Measurements from ENCODE around the gene C1orf105. TPM values are rescaled to one million over a fixed set of nuclear protein-coding genes. Genes with fewer than 3 reads are reported as not detected.

Gene C1orf105
- total and polyA plus RNA-seq, 2 of the 13 experiments (the other 11 are each of a cell fraction or from before 2014, with no cell fraction given): 0.15 to 0.45 TPM

DNA sequence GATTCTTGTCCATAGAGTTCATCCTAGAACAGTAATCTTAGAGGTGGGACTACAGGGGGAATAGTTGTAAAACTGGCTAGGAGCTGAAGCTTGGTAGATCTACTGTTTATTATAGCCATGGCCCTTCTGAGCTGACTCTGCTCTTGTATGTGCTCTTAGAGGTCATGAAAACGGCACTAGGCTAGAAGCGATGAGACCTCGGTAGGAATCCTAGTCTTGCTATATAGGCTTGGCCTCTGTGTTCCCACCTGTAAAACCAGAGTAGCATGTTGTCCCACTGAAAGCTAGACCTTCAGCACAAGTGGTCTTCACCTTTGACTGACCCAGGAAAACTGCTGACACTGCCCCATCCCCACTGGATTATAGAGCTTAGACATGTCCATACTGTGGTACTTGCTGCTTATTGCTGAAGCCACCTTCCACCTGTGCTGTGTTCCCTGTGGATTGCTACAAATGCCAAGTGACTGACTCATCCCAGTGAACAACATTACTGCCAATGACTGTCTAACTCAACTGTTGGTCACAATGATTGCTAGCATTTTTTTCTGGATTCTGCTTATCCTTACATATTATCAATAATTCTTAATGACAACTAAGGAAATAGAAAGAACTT is 46.4 kb downstream of the C1orf105 start (continued):
- TF ChIP-seq, protein P1, sequence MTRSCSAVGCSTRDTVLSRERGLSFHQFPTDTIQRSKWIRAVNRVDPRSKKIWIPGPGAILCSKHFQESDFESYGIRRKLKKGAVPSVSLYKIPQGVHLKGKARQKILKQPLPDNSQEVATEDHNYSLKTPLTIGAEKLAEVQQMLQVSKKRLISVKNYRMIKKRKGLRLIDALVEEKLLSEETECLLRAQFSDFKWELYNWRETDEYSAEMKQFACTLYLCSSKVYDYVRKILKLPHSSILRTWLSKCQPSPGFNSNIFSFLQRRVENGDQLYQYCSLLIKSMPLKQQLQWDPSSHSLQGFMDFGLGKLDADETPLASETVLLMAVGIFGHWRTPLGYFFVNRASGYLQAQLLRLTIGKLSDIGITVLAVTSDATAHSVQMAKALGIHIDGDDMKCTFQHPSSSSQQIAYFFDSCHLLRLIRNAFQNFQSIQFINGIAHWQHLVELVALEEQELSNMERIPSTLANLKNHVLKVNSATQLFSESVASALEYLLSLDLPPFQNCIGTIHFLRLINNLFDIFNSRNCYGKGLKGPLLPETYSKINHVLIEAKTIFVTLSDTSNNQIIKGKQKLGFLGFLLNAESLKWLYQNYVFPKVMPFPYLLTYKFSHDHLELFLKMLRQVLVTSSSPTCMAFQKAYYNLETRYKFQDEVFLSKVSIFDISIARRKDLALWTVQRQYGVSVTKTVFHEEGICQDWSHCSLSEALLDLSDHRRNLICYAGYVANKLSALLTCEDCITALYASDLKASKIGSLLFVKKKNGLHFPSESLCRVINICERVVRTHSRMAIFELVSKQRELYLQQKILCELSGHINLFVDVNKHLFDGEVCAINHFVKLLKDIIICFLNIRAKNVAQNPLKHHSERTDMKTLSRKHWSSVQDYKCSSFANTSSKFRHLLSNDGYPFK (CRISPR knock-in tag; IDR thresholded peaks at IDR 0.05; ENCODE audit: borderline replicate concordance): no peak
- TF ChIP-seq BATF2 (CRISPR knock-in tag; IDR thresholded peaks at IDR 0.05) (no peak), ARHGAP35 (CRISPR knock-in tag; IDR thresholded peaks at IDR 0.05; ENCODE audit: borderline replicate concordance) (no peak), ZNF383 (CRISPR knock-in tag; IDR thresholded peaks at IDR 0.05; ENCODE audit: borderline replicate concordance) (no peak), MIXL1 (CRISPR knock-in tag; IDR thresholded peaks at IDR 0.05) (no peak), NPAS2 (CRISPR knock-in tag; IDR thresholded peaks at IDR 0.05; ENCODE audit: borderline replicate concordance) (no peak), ZFYVE20 (CRISPR knock-in tag; IDR thresholded peaks at IDR 0.05; ENCODE audit: borderline replicate concordance, low read depth) (no peak), SAP130 (CRISPR knock-in tag; IDR thresholded peaks at IDR 0.05; ENCODE audit: low read depth) (0 out of 2 replicates have a peak, but pooled peaks have one; percentile 7), ZNF746 (CRISPR knock-in tag; IDR thresholded peaks at IDR 0.05) (no peak), HOXA7 (CRISPR knock-in tag; IDR thresholded peaks at IDR 0.05) (no peak), HINFP (CRISPR knock-in tag; IDR thresholded peaks at IDR 0.05; ENCODE audit: low read depth) (no peak), ARNT (IDR thresholded peaks at IDR 0.05) (no peak), NR2F1 (CRISPR knock-in tag; IDR thresholded peaks at IDR 0.05) (no peak), ZNF597 (CRISPR knock-in tag; IDR thresholded peaks at IDR 0.05) (no peak), HMGA1 (CRISPR knock-in tag; conservative IDR thresholded peaks at IDR 0.05) (no peak), ZBED4 (CRISPR knock-in tag; IDR thresholded peaks at IDR 0.05; ENCODE audit: borderline replicate concordance) (no peak), MAFF (IDR thresholded peaks at IDR 0.05; ENCODE audit: low read depth, low read length) (peak; percentile 57), ZNF709 (CRISPR knock-in tag; IDR thresholded peaks at IDR 0.05) (no peak)
- TF ChIP-seq, protein P2, sequence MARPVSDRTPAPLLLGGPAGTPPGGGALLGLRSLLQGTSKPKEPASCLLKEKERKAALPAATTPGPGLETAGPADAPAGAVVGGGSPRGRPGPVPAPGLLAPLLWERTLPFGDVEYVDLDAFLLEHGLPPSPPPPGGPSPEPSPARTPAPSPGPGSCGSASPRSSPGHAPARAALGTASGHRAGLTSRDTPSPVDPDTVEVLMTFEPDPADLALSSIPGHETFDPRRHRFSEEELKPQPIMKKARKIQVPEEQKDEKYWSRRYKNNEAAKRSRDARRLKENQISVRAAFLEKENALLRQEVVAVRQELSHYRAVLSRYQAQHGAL (CRISPR knock-in tag; IDR thresholded peaks at IDR 0.05; ENCODE audit: not compliant biosample characterization): no peak

All from HepG2 (cell line).